Smooth muscle cell (in vitro differentiated cells): ENCODE measurements around the gene HYOU1. TPM values are rescaled to one million over a fixed set of nuclear protein-coding genes. Genes with fewer than 3 reads are reported as not detected.

Experiments
- DNase-seq: peaks from one replicate; lab custom pipeline; 2025; ENCODE audit not compliant: unreplicated experiment; lab: John Stamatoyannopoulos, UW
- H2AFZ ChIP-seq: fragments of 200-600 bp; sonication (generic); 2 replicates; pipeline ENCODE4 v1.6.0; 2016; ENCODE audit warnings: antibody characterized with exemption, low read depth, mild to moderate bottlenecking
- H3F3A ChIP-seq: fragments of 200-600 bp; sonication (generic); 2 replicates; pipeline ENCODE4 v1.6.0; 2017; ENCODE audit warnings: antibody characterized with exemption, low read depth
- H3K27ac ChIP-seq: fragments of 200-600 bp; sonication (generic); 2 replicates; pipeline ENCODE4 v1.5.1; 2016; ENCODE audit warnings: low read depth, mild to moderate bottlenecking
- H3K27me3 ChIP-seq: fragments of 200-600 bp; sonication (generic); 2 replicates; pipeline ENCODE4 v1.6.1; 2016; ENCODE audit warnings: low read depth, mild to moderate bottlenecking
- H3K36me3 ChIP-seq: fragments of 200-600 bp; sonication (generic); 2 replicates; pipeline ENCODE4 v1.5.1; 2016; ENCODE audit warnings: low read depth
- H3K4me1 ChIP-seq: fragments of 200-600 bp; sonication (generic); 2 replicates; pipeline ENCODE4 v1.5.1; 2016; ENCODE audit warnings: low read depth
- H3K4me2 ChIP-seq: fragments of 200-600 bp; sonication (generic); 2 replicates; pipeline ENCODE4 v1.6.0; 2016; ENCODE audit warnings: mild to moderate bottlenecking
- H3K4me3 ChIP-seq: fragments of 200-600 bp; sonication (generic); 2 replicates; pipeline ENCODE4 v1.5.1; 2016; ENCODE audit warnings: mild to moderate bottlenecking
- H3K79me2 ChIP-seq: fragments of 200-600 bp; sonication (generic); 2 replicates; pipeline ENCODE4 v1.6.0; 2016; ENCODE audit warnings: low read depth, mild to moderate bottlenecking
- H3K9ac ChIP-seq: fragments of 200-600 bp; sonication (generic); 2 replicates; pipeline ENCODE4 v1.6.0; 2016; ENCODE audit warnings: low read depth
- H3K9me3 ChIP-seq: fragments of 200-600 bp; sonication (generic); replicated peaks from 2 replicates; pipeline ENCODE4 v1.5.1; 2016; ENCODE audit warnings: low read depth
- H4K20me1 ChIP-seq: fragments of 200-600 bp; sonication (generic); 2 replicates; pipeline ENCODE4 v1.6.0; 2016; ENCODE audit warnings: low read depth
- WGBS: methylation state at CpG from one replicate; pipeline ENCODE4 v1.1.7; 2016; ENCODE audit warnings: low lambda C conversion rate; 5-methylcytosine and 5-hydroxymethylcytosine counted together
- polyA plus RNA-seq: library from polyadenylated mRNA; unstranded; fragments of >200 nt; fragmentation: Nextera tagmentation; extraction: Ambion mirVana; gene quantifications from 2 replicates; pipeline ENCODE4 v1.2.1, GENCODE V29; 2016
- total RNA-seq: library from RNA; depleted of rRNA; stranded (reverse); fragments of >200 nt; gene quantifications from 2 replicates; pipeline ENCODE4 v1.2.3, GENCODE V29; 2014
- TF ChIP-seq, protein P1 (sequence below): fragments of 200-600 bp; sonication (generic); IDR thresholded peaks from 2 replicates; pipeline ENCODE4 v1.5.1; 2017; ENCODE audit warnings: borderline replicate concordance, mild to moderate bottlenecking, antibody characterized with exemption; ENCODE audit not compliant: insufficient read depth, poor library complexity, severe bottlenecking

HYOU1 gene
- total and polyA plus RNA-seq, 2 experiments from 2014 or later = 90.4 to 98.1 TPM

GRCh38 chr11:119091178-119091577, 34.2 kb upstream of the HYOU1 start:
- no peaks in the 10 kb centered on the region for H3K9me3 ChIP-seq
- peaks cover 14% of the 10 kb centered on the region for H4K20me1 ChIP-seq
- H3K9ac ChIP-seq = no peak overlapping the region
- TF ChIP-seq, protein P1, sequence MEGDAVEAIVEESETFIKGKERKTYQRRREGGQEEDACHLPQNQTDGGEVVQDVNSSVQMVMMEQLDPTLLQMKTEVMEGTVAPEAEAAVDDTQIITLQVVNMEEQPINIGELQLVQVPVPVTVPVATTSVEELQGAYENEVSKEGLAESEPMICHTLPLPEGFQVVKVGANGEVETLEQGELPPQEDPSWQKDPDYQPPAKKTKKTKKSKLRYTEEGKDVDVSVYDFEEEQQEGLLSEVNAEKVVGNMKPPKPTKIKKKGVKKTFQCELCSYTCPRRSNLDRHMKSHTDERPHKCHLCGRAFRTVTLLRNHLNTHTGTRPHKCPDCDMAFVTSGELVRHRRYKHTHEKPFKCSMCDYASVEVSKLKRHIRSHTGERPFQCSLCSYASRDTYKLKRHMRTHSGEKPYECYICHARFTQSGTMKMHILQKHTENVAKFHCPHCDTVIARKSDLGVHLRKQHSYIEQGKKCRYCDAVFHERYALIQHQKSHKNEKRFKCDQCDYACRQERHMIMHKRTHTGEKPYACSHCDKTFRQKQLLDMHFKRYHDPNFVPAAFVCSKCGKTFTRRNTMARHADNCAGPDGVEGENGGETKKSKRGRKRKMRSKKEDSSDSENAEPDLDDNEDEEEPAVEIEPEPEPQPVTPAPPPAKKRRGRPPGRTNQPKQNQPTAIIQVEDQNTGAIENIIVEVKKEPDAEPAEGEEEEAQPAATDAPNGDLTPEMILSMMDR = no peak
- peaks cover 10% of the 10 kb centered on the region for H3F3A ChIP-seq
- H3K4me1 ChIP-seq = peaks cover 5% of the 10 kb centered on the region
- H2AFZ ChIP-seq = no peak overlapping the region
- no peak overlapping the region for H3K4me2 ChIP-seq
- H3K4me3 ChIP-seq = no peak overlapping the region
- no peak for DNase-seq
- WGBS = 77% methylated on average over 9 of the region's 9 CpGs
- peaks cover 44% of the 10 kb centered on the region for H3K79me2 ChIP-seq
- no peaks in the 10 kb centered on the region for H3K36me3 ChIP-seq
- H3K27me3 ChIP-seq = no peaks in the 10 kb centered on the region
- no peak overlapping the region for H3K27ac ChIP-seq

- DNase-seq = no peak
- peaks cover 5% of the 10 kb centered on the region for H3F3A ChIP-seq
- no peak overlapping the region for H3K4me3 ChIP-seq
- TF ChIP-seq, protein P1 = no peak
- WGBS = 92% methylated on average over 1 of the region's 1 CpG
- no peaks in the 10 kb centered on the region for H3K9me3 ChIP-seq
- no peak overlapping the region for H3K9ac ChIP-seq
- H3K27ac ChIP-seq = no peak overlapping the region
- H3K27me3 ChIP-seq = no peaks in the 10 kb centered on the region
- H3K4me2 ChIP-seq = no peak overlapping the region
- H3K79me2 ChIP-seq = peaks cover 44% of the 10 kb centered on the region
- H4K20me1 ChIP-seq = peaks cover 10% of the 10 kb centered on the region
- H3K4me1 ChIP-seq = peaks cover 14% of the 10 kb centered on the region
- no peaks in the 10 kb centered on the region for H3K36me3 ChIP-seq
- no peak overlapping the region for H2AFZ ChIP-seq
Measured at GRCh38 chr11:119089319-119089718, 32.3 kb upstream of the HYOU1 start.

- Histone ChIP-seq H3F3A (no peaks in the 10 kb centered on the region), H3K79me2 (peaks cover 35% of the 10 kb centered on the region), H3K27ac (no peak overlapping the region), H3K36me3 (no peaks in the 10 kb centered on the region), H2AFZ (no peak overlapping the region), H3K4me2 (no peak overlapping the region), H3K9me3 (no peaks in the 10 kb centered on the region), H3K4me1 (peaks cover 15% of the 10 kb centered on the region), H4K20me1 (peaks cover 7% of the 10 kb centered on the region), H3K4me3 (no peak overlapping the region), H3K9ac (no peak overlapping the region), H3K27me3 (no peaks in the 10 kb centered on the region)
- WGBS = 90% methylated on average over 9 of the region's 9 CpGs
- TF ChIP-seq, protein P1 = no peak
- no peak for DNase-seq
Measured at GRCh38 chr11:119088406-119088805, 31.4 kb upstream of the HYOU1 start.

DNA sequence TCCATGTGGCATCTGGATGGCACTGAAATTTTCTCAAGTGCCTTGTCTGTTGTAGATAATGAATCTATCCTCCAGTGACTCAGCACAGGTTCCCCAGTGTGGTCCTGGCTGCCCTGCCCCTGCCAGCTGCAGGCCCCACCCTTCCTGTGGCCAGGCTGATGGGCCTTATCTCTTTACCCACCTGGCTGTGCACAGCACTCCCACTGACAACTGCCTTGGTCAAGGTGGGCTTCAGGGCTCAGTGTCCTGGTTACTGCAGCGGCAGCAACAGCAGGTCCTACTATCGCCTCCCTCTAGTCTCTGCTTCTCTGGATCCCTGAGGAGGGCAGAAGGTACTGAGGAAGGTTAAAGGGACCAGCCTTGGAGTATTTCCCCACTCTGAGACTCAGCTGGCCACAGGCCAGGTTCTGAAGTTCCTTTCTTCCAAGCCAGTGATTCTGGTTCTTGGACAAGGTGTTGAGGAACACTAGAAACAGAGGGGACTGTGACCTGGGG, 30.8 kb upstream of the HYOU1 start:
- H3F3A ChIP-seq = no peaks in the 10 kb centered on the region
- H3K4me1 ChIP-seq = peaks cover 10% of the 10 kb centered on the region
- TF ChIP-seq, protein P1 = no peak
- DNase-seq = no peak
- no peaks in the 10 kb centered on the region for H3K9me3 ChIP-seq
- no peak overlapping the region for H3K4me3 ChIP-seq
- no peak overlapping the region for H3K27ac ChIP-seq
- no peaks in the 10 kb centered on the region for H3K36me3 ChIP-seq
- peaks cover 29% of the 10 kb centered on the region for H3K79me2 ChIP-seq
- H3K9ac ChIP-seq = no peak overlapping the region
- no peak overlapping the region for H2AFZ ChIP-seq
- no peak overlapping the region for H3K4me2 ChIP-seq
- H4K20me1 ChIP-seq = peaks cover under 1% of the 10 kb centered on the region
- no peaks in the 10 kb centered on the region for H3K27me3 ChIP-seq
- 100% methylated on average over 2 of the region's 2 CpGs for WGBS
